K562 (cell line): ENCODE results near the gene PDIA2. TPM values are rescaled to one million over a fixed set of nuclear protein-coding genes. Genes with fewer than 3 reads are reported as not detected.
"Not testable (repeated sequence)": the region's sequence is repeated elsewhere in the genome, so short reads cannot be mapped to it uniquely, and the experiment has no call there.

ENCODE experiments used
- CBFA2T3 ChIP-seq: fragments of 450-650 bp; IDR thresholded peaks from 2 replicates; pipeline ENCODE4 v1.6.1; 2017
- CXXC5 ChIP-seq: fragments of 250-450 bp; sonication (Bioruptor Pico); IDR thresholded peaks from 2 replicates; pipeline ENCODE4 v1.8.0; 2022; ENCODE audit warnings: inconsistent platforms, mild to moderate bottlenecking, moderate library complexity
- DMBX1 ChIP-seq: fragments of 250-450 bp; sonication (Bioruptor Pico); IDR thresholded peaks from 2 replicates; pipeline ENCODE4 v1.8.0; 2022; ENCODE audit warnings: inconsistent platforms, mild to moderate bottlenecking, moderate library complexity, borderline replicate concordance
- EP400 ChIP-seq: fragments of 450-650 bp; IDR thresholded peaks from 2 replicates; pipeline ENCODE4 v1.6.1; 2017; ENCODE audit warnings: antibody characterized with exemption, mild to moderate bottlenecking, moderate library complexity
- HDAC1 ChIP-seq, 2 experiments: fragments of 450-650 bp; IDR thresholded peaks; 2 replicates each; pipeline ENCODE4 v1.6.1; 2016 to 2017; ENCODE audit warnings: inconsistent platforms in 1 of 2, mild to moderate bottlenecking in 1 of 2, moderate library complexity in 1 of 2
- L3MBTL2 ChIP-seq: fragments of 450-650 bp; IDR thresholded peaks from 2 replicates; pipeline ENCODE4 v1.6.1; 2016; ENCODE audit warnings: mild to moderate bottlenecking, moderate library complexity
- MNT ChIP-seq, 2 experiments: fragments of 450-650 bp; conservative IDR thresholded peaks; 2 replicates each; pipeline ENCODE4 v1.6.1; 2017; ENCODE audit warnings: mild to moderate bottlenecking in 2 of 2, moderate library complexity in 2 of 2
- MTA2 ChIP-seq: fragments of 450-650 bp; IDR thresholded peaks from 2 replicates; pipeline ENCODE4 v1.6.1; 2016; ENCODE audit warnings: low read depth
- NR2C1 ChIP-seq, 2 experiments: fragments of 450-650 bp; IDR thresholded peaks; 2 replicates each; pipeline ENCODE4 v1.6.1; 2017; ENCODE audit warnings: mild to moderate bottlenecking in 2 of 2, antibody characterized with exemption in 1 of 2, inconsistent platforms in 1 of 2, missing compliant biosample characterization in 1 of 2, missing genetic modification characterization in 1 of 2
- SMARCA4 ChIP-seq: fragments of 450-650 bp; IDR thresholded peaks from 2 replicates; pipeline ENCODE4 v1.6.1; 2016
- SMARCE1 ChIP-seq: fragments of 450-650 bp; IDR thresholded peaks from 2 replicates; pipeline ENCODE4 v1.7.1; 2016; ENCODE audit warnings: mild to moderate bottlenecking
- SOX6 ChIP-seq: fragments of 450-650 bp; IDR thresholded peaks from 2 replicates; pipeline ENCODE4 v1.6.1; 2014; ENCODE audit warnings: mild to moderate bottlenecking
- TCF3 ChIP-seq: sonication (generic); formaldehyde crosslinking; IDR thresholded peaks from 2 replicates; pipeline ENCODE4 v1.4.0; 2020; ENCODE audit warnings: mild to moderate bottlenecking, missing genetic modification reagents
- ZBTB40 ChIP-seq, 2 experiments: fragments of 450-650 bp in 1 of 2; sonication (generic) in 1 of 2; formaldehyde crosslinking in 1 of 2; IDR thresholded peaks; 2 replicates each; pipeline versions ENCODE4 v1.7.1 to v1.9.0; 2016 to 2022; ENCODE audit warnings: inconsistent platforms in 1 of 2, mild to moderate bottlenecking in 1 of 2, missing genetic modification reagents in 1 of 2
- polyA plus RNA-seq, 8 experiments: library from polyadenylated mRNA; depleted of rRNA in 4 of 8; stranded (reverse) in 5 of 8; unstranded in 3 of 8; fragments of >200 nt; fragmentation: Nextera tagmentation in 2 of 8; fragmentation: Illumina TruSeq in 1 of 8; extraction: Ambion mirVana in 2 of 8; extraction: Trizol in 1 of 8; gene quantifications; 2 replicates each; pipeline versions ENCODE4 v1.2.1 to v1.2.3, GENCODE V29; 2011 to 2014; ENCODE audit warnings: inconsistent platforms in 1 of 8, missing spikeins in 1 of 8
- total RNA-seq, 7 experiments: library from RNA; depleted of rRNA in 6 of 7; stranded (reverse); fragments of >200 nt in 6 of 7; fragmentation: Illumina TruSeq in 2 of 7; extraction: Trizol in 2 of 7; gene quantifications; 2 replicates each; pipeline versions ENCODE4 v1.2.1 to v1.2.3, GENCODE V29; 2011 to 2021; ENCODE audit warnings: low replicate concordance in 1 of 7

Gene PDIA2
- total and polyA plus RNA-seq, 9 of the 15 experiments (the other 6 are each of a cell fraction or from before 2014, with no cell fraction given), result 0.13 to 0.92 (median 0.23) TPM; not detected in 4

GRCh38 chr16:258091-258490 lies 24.9 kb upstream of the PDIA2 start (continued):
- TF ChIP-seq ZBTB40 (IDR thresholded peaks at IDR 0.05), result 0 out of 2 replicates have a peak, but pooled peaks have one; percentile 28
- TF ChIP-seq ZBTB40 (CRISPR knock-in tag; IDR thresholded peaks at IDR 0.05); NR2C1 (IDR thresholded peaks at IDR 0.05): not testable (repeated sequence)
- TF ChIP-seq SMARCA4, result peak; percentile 48; the same call in 1 of the 2 replicates
- TF ChIP-seq HDAC1 (IDR thresholded peaks at IDR 0.05), result 0 out of 4 replicates have a peak, but pooled peaks of 1 of the 2 experiments have one; percentile 10
- TF ChIP-seq MTA2, result 0 out of 2 replicates have a peak, but pooled peaks have one; percentile 27
- peak; percentile 39; the same call in 1 of the 2 replicates for TF ChIP-seq SMARCE1
- peak; percentile 81 for TF ChIP-seq CBFA2T3
- TF ChIP-seq SOX6, result peak; percentile 73
- peak; percentile 26; the same call in 1 of the 2 replicates for TF ChIP-seq L3MBTL2
- TF ChIP-seq TCF3 (CRISPR knock-in tag), result peak; percentile 10; the same call in 1 of the 2 replicates
- TF ChIP-seq EP400, result peak; percentile 38; the same call in 1 of the 2 replicates
- TF ChIP-seq DMBX1, result 0 out of 2 replicates have a peak, but pooled peaks have one; percentile 25
- peak; percentile 28; the same call in 1 of the 2 replicates for TF ChIP-seq NR2C1 (tag; IDR thresholded peaks at IDR 0.05)
- TF ChIP-seq CXXC5 (CRISPR knock-in tag), result peak; percentile 51; the same call in 1 of the 2 replicates
- TF ChIP-seq MNT (conservative IDR thresholded peaks at IDR 0.05), result peak in 1 of 2 experiments; percentile 24; a peak in 1 of 4 replicates
